Measurements from ENCODE around the gene GABRB1.

GRCh38 chr4:47337893-47338292 lies 306.5 kb downstream of the GABRB1 start:
- no peak for TF ChIP-seq CTCF (IDR thresholded peaks at IDR 0.05)
- TF ChIP-seq POLR2A (IDR thresholded peaks at IDR 0.05): no peak

Measured in adrenal gland (tissue), 5 donors.